Measurements from ENCODE around the gene MFAP5.
"Not testable (repeated sequence)": the region's sequence is repeated elsewhere in the genome, so short reads cannot be mapped to it uniquely, and the experiment has no call there.

Gene MFAP5

GRCh38 chr12:8672381-8672780, 9.8 kb upstream of the MFAP5 start:
- no peak for DNase-seq

- no peak for DNase-seq
These were observed 5.8 kb upstream of the MFAP5 start for GRCh38 chr12:8668441-8668840.

GRCh38 chr12:8667270-8667669, 4.6 kb upstream of the MFAP5 start:
- DNase-seq = no peak

GRCh38 chr12:8665759-8666158, 3.1 kb upstream of the MFAP5 start:
- DNase-seq = no peak

- no peak for DNase-seq
These were observed 1.7 kb upstream of the MFAP5 start for GRCh38 chr12:8664228-8664913.

GRCh38 chr12:8661751-8662150, 875 bp downstream of the MFAP5 start:
- DNase-seq = no peak

- DNase-seq = no peak
These were observed 1.6 kb downstream of the MFAP5 start for GRCh38 chr12:8661016-8661415.

- no peak for DNase-seq
These were observed 4.3 kb downstream of the MFAP5 start for GRCh38 chr12:8658346-8658745.

- DNase-seq = no peak
These were observed 7.2 kb downstream of the MFAP5 start for GRCh38 chr12:8655421-8655820.

- peak; percentile 23 for DNase-seq
These were observed 13.9 kb downstream of the MFAP5 start for GRCh38 chr12:8648576-8649205.

- DNase-seq = no peak
These were observed 14.7 kb downstream of the MFAP5 start for GRCh38 chr12:8647968-8648367.

- DNase-seq = peak; percentile 33
These were observed 18.0 kb downstream of the MFAP5 start for GRCh38 chr12:8644345-8645248.

GRCh38 chr12:8642775-8643174, 19.9 kb downstream of the MFAP5 start:
- DNase-seq = no peak

- no peak for DNase-seq
These were observed 22.7 kb downstream of the MFAP5 start for GRCh38 chr12:8639936-8640335.

GRCh38 chr12:8638951-8639350, 23.7 kb downstream of the MFAP5 start:
- DNase-seq = no peak

- DNase-seq = no peak
These were observed 25.0 kb downstream of the MFAP5 start for GRCh38 chr12:8637666-8638065.

GRCh38 chr12:8637244-8637643, 25.4 kb downstream of the MFAP5 start:
- no peak for DNase-seq

- no peak for DNase-seq
These were observed 26.0 kb downstream of the MFAP5 start for GRCh38 chr12:8636581-8636980.

- not testable (repeated sequence) for DNase-seq
These were observed 26.6 kb downstream of the MFAP5 start for GRCh38 chr12:8636007-8636346.

- not testable (repeated sequence) for DNase-seq
These were observed 27.2 kb downstream of the MFAP5 start for GRCh38 chr12:8635342-8636006.

GRCh38 chr12:8630131-8630530, 32.5 kb downstream of the MFAP5 start:
- DNase-seq = no peak

- DNase-seq = no peak
These were observed 33.1 kb downstream of the MFAP5 start for GRCh38 chr12:8629486-8630033.

GRCh38 chr12:8628731-8629130, 33.9 kb downstream of the MFAP5 start:
- DNase-seq = no peak

Data from activated effector memory CD4-positive, alpha-beta T cell treated with Interleukin-2 at 50 U/mL for 16 hours (primary cell).